DMS 273 treated with DMSO at 0.1 percent for 48 hours (cell line): ENCODE data around the gene NRG4.
"Not testable (repeated sequence)": the region's sequence is repeated elsewhere in the genome, so short reads cannot be mapped to it uniquely, and the experiment has no call there.

Experiments
- DNase-seq: peaks from one replicate; lab custom pipeline; 2025; lab: John Stamatoyannopoulos, UW

Gene NRG4

DNA sequence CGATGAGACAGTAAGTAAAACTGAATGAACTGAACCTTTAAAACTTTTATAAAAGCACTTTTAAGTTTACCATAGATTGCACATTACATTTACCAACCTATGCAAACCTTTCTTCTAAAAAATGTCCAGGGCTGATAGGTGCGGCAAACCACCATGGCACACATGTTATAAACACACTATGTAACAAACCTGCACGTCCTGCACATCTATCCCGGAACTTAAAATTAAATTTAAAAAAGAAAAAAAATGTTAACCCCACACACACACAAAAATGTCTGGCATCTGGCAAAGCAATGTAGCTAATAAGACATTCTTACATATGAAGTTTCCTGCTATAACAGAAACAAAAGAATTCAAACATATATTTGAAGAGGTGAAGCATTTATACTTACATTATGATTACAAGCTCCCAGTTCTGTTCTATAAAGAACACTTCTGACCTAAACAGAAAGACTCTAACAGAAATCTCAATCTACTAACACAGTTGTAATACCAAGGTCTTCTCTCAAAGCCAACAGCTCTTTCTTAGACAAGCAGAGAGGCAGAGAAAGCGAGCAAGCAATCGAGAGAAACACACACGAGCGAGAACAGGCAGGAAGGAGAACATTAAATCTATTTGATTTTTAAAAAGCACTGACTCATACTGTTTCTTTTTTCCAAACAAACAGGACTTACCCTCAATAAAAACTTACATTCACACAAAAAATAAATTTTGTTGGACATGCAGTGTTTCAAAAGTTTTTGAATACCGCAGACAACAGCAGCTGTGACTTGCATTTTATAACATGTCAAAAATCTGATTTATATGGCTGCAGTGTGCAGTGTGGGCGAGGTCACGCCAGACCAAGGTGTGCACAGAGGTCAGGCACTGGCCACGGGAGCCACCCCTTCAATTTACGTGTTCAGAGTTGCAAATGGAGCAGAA is at the start of gene NRG4:
NRG4 (minus strand) TSS at position 798 of the 925 bp plus-strand sequence. CDS start 1,194 bp downstream, outside the sequence.
- no peak for DNase-seq

- no peak for DNase-seq
These were observed 49.5 kb upstream of the NRG4 start for GRCh38 chr15:76061700-76062099.

DNA sequence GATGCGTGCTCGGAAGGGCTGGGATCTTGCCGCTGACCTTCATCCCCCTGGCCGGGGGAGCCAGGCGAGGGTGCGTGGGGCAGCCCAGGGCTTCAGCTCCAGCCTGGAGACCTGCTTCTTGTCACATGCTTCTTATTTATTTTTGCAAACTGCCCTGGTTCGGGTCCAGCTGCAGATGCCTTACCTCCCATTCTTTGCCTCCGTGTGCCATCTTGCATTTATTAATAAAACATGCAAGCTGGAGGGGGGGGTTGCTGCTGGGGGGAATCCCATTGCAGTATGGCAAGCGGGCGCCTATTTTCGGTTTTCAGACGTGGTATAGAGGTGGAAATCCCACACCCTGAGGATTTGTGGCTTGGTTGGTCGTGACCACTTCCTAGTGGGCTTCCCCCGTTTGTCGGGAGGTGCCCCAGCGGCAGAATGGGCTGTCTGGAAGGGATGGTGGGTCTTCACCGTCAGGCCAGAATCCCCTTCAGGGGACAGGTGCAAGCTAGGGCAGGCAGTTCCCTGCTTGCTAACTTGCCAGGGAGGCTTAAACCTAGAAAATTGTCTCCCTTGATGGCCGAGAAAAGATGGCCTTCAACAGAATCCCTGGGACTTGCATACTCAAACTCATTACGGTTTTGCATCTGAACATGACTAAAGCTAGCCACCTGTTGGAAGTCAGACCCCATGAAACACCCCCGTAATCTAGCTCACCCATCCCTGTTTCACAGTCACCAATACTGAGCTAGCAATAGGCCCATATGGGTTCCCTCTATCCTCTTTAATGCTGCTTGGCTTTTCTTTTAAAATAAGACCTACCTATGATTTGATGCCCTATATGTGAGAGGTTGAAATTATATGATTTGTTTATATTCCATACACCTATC is 48.1 kb upstream of the NRG4 start:
- DNase-seq, result no peak

- DNase-seq, result no peak
These were observed 47.3 kb upstream of the NRG4 start, which contains the start of gene TMEM266 for GRCh38 chr15:76059320-76060117. TSS of gene TMEM266 (plus strand) at chr15:76059985. CDS start at chr15:76134264, 74,279 bp downstream.

DNA sequence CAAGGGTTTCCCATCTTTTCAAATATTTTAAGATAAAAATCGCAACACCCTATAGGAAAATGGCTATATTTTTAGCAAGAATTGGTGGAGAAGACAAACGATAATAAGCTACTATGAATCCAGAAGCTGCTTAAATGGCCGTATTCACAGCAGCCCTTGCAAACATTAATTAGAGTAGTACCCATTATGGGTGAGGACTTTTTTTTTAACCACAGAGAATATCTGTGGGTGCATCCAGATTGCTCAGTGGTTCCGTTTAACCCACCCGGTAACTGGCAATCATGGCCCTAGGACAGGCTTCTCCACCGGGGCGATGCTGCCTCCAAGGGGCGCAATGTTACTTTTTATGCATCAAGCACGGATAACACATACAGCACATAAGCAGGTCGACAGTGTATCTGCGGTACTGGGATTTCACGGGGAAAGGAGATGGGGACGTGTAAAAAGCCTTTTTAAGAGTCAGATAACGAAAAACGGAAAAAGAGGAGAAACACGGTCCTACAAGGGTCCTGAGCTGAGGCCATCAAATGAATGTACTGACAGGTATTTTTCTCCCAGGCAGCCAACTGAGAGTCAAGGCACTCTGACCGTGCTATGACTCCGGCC is 46.6 kb upstream of the NRG4 start:
- no peak for DNase-seq

- no peak for DNase-seq
These were observed 45.2 kb upstream of the NRG4 start for GRCh38 chr15:76057332-76058000.

GRCh38 chr15:76056931-76057330 is 44.7 kb upstream of the NRG4 start:
- no peak for DNase-seq

DNA sequence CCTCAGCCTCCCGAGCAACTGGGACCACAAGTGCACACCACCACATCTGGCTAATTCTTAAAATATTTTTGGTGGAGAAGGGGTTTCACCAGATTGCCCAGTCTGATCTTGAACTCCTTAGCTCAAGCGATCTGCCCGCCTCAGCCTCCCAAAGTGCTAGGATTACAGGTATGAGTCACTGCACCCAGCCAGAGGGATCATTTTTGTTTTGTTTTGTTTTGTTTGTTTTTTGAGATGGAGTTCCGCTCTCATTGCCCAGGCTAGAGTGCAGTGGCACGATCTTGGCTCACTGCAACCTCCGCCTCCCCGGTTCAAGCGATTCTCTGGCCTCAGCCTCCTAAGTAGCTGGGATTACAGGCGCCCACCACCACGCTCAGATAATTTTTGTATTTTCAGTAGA is 42.0 kb upstream of the NRG4 start:
- DNase-seq, result not testable (repeated sequence)

DNA sequence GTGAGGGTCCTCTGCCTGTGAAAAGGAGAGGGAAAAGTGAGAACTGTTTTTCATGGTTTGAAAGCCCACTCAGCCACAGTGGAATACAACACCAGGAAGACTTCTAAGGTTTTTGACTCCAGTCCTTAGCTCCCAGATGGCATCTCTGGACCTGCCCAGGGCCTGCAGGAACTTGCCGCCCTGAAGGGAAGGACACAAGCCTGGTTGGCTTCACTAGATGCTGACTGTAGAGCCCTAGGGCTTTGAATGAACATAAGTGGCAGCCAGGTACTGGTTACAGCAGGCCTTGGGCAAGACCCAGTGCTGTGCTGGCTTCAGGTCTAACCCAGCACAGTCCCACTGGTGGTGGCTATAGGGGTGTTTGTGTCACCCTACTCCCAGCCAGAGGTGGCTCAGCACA is 26.3 kb upstream of the NRG4 start:
- DNase-seq, result no peak

GRCh38 chr15:76035593-76035992 is 23.4 kb upstream of the NRG4 start:
- DNase-seq, result no peak

- DNase-seq, result no peak
These were observed 21.9 kb upstream of the NRG4 start for GRCh38 chr15:76034111-76034510.

DNA sequence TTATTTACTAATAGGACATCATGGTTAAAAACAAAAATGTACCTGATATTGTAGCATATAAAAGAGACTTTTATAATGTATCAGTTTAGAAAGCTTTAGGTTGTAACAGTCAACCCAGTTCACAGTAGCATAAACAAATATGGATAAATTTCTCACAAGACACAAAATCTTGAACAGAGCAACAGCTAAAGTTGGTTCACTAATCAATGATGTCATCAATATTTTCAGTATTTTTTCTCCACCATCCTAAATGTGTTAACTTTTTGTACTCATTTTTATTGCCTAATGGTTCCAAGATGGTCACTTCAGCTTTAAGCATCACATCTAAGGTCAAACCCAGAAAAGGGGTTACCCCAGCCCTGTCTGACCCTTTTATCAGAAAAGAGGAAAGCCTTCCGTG is 21.2 kb upstream of the NRG4 start:
- no peak for DNase-seq

DNA sequence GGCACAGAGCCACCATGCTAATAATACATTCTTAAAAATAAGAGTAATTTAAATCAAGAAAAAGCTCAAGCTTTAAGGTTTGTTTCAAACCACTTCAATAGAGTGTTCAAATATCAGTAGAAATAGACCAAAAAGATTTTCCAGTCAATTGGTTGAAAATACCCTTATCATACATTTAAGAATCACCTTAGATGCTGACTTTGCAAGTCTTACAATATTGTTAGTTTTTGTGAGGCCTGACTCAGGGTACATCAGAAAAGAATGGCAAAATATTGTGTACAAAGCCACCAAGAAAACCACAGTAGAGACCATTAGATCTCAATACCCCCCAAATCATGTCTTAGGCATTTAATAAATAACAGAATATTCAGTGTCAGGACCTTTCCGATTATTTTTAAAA is 19.8 kb upstream of the NRG4 start:
- DNase-seq, result no peak

DNA sequence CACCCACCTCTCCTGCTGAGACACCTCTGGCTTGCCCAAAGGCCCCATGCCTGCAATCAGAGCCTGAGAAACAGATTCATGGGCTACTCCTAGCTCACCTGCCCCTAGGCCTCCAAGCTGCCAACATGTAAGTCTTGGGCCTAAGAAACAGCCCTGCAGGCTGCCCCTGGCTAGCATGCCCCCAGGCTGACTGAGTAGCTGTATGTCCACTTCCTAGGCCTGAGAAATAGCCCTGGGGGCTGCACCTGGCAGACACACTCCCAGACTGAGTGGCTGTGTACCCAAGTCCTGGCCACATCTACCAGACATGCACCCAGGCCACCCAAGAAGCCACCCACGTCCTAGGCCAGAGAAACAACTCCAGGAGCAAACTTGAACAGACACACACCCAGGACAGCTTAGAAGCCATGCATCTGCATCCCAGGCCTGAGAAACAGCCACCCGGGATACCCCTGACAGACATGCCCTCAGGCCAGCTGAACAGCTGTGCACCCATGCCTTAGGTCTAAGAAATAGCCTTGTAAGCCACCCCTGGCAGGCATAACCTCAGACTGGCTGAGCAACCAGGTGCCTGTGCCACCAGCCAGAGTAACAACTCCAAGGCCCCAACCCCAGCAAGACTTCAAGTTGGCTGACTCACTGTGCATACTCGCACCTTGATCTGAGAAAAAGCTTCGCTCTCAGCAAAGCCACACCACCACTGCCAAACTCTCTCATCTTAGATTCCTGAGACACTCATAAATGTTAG is 12.0 kb upstream of the NRG4 start:
- DNase-seq, result no peak

DNA sequence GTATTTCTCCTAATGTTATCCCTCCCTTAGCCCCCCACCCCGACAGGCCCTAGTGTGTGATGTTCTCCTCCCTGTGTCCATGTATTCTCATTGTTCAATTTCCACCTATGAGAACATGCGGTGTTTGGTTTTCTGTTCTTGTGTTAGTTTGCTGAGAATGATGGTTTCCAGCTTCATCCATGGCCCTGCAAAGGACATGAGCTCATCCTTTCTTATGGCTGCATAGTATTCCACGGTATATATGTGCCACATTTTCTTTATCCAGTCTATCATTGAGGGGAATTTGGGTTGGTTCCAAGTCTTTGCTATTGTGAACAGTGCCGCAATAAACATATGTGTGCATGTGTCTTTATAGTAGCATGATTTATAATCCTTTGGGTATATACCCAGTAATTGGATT is 1.2 kb upstream of the NRG4 start:
- not testable (repeated sequence) for DNase-seq

GRCh38 chr15:76010613-76011012 is 1.6 kb downstream of the NRG4 start:
- no peak for DNase-seq

GRCh38 chr15:76006136-76006778 is 6.0 kb downstream of the NRG4 start:
- DNase-seq, result no peak

DNA sequence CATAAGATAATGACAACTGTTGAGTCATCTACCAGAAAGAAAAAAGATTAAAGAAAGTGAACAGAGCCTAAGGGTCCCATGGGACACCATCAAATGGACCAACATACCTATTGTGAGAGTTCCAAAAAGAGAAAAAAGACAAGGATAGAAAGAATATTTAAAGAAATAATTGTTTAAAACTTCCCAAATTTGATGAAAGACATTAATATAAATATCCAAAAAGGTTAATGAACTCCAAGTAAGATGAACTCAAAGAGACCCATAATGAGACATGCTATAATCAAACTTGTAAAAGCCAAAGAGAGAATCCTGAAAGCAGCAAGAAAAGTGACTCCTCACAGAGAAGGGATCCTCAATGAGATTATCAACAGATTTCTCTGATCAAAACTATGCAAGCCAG is 8.9 kb downstream of the NRG4 start:
- no peak for DNase-seq

GRCh38 chr15:75995611-75996010 is 16.6 kb downstream of the NRG4 start:
- no peak for DNase-seq

GRCh38 chr15:75994220-75994619 is 18.0 kb downstream of the NRG4 start:
- DNase-seq, result no peak
